ENCODE results near the gene IP6K3.

IP6K3 gene

GRCh38 chr6:33702345-33702977, 44.2 kb downstream of the IP6K3 start:
- FAIRE-seq: no peak

DNA sequence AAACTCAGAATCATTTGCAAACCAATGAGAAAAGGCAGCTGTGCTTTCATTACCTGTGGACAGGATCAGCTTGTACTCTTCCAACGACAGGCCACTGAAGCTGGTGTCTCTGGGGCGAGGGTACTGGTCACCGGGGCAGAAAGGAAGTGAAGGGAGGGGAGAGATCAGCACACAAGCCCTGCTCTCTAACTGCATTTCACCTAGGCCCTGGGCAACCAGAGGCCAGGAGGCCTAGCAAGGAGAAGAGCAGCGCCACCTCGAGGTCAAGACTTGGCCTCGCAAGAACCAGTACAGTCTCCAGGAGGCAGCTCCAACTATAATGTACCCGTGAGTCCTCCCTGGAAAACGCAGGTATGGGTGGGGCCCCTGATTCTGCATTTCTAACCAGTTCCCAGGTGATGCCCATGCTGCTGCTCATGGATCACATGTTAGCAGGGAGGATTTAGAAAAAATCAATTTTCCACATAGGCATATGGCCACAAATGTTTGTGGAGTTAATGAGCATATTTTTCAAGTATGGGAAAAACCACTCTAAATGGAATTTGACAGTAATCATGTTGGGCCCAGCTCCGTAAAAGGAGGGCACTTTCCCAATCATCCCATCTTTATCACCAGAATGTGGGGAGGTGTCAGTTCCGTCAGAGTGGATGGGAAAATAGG, 46.2 kb downstream of the IP6K3 start:
- FAIRE-seq: no peak

GRCh38 chr6:33699739-33700138, 47.0 kb downstream of the IP6K3 start:
- no peak for FAIRE-seq

- no peak for FAIRE-seq
These were observed 47.6 kb downstream of the IP6K3 start for GRCh38 chr6:33699131-33699530.

GRCh38 chr6:33698494-33698893, 48.2 kb downstream of the IP6K3 start:
- no peak for FAIRE-seq

- FAIRE-seq: no peak
These were observed 48.9 kb downstream of the IP6K3 start for GRCh38 chr6:33697845-33698244.

- no peak for FAIRE-seq
These were observed 49.9 kb downstream of the IP6K3 start for GRCh38 chr6:33696548-33697518.

DNA sequence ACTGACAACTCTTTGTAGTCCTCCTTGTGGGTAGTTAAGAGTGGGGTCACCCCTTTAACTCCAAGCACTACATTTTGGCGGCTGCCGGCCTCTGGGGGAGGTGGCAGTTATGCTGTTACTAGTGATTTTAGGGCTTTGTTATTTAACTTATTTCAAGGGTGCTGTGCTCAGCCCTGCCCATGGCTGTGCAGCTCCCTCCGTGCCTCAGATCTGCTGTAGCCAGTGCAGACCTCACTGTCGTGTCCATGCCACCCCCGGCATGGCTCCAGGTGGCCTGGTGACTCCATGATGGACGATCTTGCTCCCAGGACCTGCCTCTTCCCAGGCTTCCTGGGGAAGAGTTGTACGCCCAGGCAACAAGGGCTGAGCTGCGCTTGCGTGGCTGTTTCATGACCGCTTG, 50.6 kb downstream of the IP6K3 start:
- FAIRE-seq: no peak

DNA sequence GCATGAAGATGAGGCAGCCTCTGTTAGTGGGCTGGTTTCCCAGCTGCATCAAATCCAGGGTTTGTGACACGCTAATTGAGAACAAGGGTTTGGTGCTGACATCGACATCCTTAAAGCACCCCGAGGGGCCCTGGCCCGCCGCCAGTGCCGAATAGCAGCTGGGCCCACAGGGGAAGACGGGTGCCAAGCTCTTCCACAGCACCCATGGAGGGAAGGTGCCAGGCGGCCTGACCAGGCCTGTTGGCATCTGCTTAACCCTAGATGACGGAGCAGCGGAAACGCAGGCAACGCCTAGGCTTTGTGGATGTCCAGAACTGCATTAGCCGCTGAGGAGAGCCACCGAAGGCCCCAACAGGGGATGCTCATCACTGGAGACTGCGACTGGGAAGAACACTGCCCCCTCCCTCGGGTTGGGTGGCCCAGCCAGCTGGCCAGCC, 51.2 kb downstream of the IP6K3 start:
- no peak for FAIRE-seq

GRCh38 chr6:33694977-33695376, 51.7 kb downstream of the IP6K3 start:
- no peak for FAIRE-seq

DNA sequence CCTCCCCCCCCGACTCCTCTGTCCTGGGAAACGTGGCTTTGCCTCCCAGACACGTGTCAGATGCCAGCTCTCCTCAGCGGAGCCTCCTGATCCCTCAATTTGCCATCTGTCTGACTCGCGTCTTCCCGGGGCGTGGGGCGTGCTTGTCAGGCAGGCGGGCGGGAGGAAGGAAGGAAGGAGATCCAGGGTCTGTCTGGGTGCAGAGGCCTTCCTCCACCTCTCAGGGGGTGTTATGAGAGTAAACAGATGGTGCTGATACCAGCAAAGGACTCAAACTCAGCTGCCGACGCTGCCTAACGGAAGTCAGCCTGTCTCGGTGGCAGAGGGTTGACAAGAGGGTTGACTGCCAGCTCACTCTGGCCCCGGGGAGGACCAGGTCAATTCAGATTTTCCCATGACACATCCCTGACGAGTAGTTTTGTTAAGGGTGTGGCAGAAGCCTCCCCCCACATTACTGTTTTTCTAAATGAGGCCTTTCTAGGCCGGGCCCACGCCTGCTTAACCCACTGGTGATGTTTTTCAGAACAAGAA, 52.2 kb downstream of the IP6K3 start:
- no peak for FAIRE-seq

DNA sequence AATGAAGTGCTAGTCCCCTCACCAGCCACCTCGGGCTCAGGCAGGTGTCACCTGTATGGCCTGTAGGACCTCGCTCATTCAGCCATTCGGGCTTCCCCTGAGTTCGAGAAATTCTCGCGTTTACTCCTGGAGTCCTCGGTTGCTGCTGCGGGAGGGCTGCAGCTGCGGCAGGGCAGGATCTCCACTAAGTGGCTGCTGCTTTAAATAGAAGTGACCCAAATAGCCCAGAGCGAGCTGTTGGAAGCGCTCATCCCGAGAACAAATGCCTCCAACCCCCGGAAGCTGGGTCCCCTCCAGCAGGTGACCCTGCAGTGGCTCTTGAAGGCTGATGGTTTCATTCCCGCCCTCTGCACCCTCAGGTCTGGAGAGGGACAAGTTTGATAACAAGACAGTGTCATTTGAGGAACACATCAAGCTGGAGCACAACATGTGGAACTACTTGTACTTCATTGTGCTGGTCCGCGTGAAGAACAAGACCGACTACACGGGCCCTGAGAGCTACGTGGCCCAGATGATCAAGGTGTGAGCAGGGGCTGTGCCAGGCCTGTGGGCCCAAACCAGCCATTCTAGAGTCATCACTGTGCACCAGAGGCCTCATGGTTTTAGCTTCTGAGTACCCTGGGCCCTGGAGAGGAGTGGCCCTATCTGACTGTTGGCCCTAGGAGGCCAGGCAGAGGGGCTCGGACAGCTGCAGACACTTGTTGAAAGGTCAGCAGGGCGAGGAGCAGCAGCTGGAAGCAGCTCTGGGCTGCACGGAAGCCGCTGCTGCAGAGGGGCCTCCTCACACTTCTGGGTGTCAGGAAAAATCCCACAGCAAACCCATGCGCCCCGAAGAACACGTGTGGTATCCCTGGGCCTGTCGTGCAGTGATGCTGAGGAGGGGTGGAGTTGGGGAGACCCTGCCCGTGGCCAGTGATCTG, 53.3 kb downstream of the IP6K3 start:
- no peak for FAIRE-seq

DNA sequence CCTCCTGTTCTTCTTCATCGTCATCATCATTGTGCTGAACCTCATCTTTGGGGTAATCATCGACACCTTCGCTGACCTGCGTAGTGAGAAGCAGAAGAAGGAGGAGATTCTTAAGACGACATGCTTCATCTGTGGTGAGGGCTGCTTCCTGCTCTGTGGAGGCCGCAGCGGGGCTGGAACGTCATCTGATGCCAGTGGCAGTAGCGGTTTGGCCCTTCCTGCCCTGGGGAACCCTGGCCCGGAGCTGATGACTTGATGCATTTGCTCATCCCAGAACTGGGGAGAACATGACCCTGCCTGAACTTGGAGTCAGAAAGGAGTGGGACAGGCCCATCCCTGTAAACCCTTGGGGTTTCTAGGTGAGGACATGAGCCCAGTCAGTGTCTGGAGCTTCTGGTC, 53.9 kb downstream of the IP6K3 start:
- FAIRE-seq: no peak

DNA sequence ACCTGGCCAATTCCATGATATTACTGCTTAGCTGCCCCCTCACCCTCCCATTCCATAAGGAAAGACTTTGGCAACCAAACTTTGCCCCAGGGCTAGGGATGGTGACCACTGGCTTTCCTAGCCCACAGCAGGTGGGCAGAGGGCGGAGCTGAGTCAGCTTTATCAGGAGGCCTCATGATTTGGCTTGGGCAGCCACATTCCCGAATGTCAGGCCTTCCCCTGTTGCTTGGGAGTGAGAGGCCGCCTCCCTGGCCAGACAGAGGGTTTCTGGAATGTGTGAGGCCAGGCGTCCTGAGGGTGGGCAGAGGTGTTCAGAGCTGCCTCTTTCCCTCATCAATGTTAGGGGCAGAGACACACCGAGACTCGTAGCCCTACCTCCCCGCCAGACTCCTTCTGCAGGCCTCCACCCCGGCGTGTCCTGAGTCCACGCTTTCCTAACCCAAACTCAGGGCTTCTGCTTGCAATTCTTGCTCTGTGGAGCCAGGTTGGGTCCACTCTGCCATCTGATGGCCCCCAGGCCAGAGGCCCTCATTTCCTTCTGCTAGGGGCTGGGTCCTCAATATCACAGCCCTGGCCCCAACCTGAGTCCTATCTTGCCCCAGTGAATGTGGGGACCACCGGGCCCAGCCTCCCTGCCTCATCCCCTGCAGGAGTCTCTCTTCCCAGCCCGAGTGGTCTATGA, 54.5 kb downstream of the IP6K3 start:
- FAIRE-seq: no peak

GRCh38 chr6:33691456-33692077, 55.1 kb downstream of the IP6K3 start:
- FAIRE-seq: no peak

GRCh38 chr6:33690766-33691165, 55.9 kb downstream of the IP6K3 start:
- no peak for FAIRE-seq

GRCh38 chr6:33689879-33690278, 56.8 kb downstream of the IP6K3 start:
- no peak for FAIRE-seq

- no peak for FAIRE-seq
These were observed 57.6 kb downstream of the IP6K3 start for GRCh38 chr6:33689148-33689494.

DNA sequence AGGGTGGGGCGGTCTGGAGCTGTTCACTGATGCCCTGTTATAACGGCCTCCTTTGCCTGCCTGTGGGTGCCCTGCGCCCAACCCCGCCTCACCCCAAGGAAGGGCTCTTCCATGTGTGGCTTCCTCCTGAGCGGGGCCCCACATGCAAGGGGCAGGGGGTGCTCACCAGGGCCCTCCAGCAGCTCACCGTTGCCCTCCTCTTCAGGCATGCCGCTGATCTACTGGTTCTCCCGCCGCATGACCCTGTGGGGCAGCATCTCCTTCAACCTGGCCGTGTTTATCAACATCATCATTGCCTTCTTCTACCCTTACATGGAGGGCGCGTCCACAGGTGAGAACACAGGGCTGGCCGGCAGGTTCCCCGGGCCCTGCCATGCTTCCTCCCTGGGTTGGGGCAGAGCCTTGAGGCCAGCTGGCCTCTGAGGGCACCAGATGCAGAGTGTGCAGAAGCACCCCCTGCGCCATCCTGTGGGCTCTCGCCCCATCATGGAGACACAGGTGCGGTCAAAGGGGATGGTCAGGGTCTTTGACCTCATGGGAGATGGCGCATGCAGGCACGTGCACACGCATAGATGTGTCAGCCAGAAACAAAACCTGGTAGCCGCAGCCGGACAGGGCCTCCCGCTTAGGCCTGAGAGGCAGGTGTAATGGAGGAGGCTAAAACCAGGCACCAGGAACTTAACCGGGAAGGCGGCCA, 58.1 kb downstream of the IP6K3 start:
- FAIRE-seq: no peak

DNA sequence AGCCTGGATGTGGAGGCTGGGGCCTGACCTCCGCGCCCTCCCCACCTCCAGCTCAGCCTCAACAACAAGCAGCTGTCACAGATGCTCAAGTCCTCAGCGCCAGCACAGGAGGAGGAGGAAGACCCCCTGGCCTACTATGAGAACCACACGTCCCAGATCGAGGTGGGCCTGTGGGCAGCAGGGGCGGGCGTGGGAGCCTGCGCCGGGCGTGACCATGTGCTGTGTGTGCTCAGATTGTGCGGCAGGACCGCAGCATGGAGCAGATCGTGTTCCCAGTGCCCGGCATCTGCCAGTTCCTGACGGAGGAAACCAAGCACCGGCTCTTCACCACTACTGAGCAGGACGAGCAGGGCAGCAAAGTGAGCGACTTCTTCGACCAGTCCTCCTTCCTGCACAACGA, 58.7 kb downstream of the IP6K3 start:
- FAIRE-seq: no peak

Measured in colon (tissue), 2 donors.